AG20443 (cell line): ENCODE measurements around the gene FPR2.
"Not testable (repeated sequence)": the region's sequence is repeated elsewhere in the genome, so short reads cannot be mapped to it uniquely, and the experiment has no call there.

Experiments used
- DNase-seq: peaks from one replicate; pipeline ENCODE4 v3.0.0; 2012; ENCODE audit warnings: low spot score, mixed read lengths

The FPR2 gene

GRCh38 chr19:51739466-51740213, 21.3 kb upstream of the FPR2 start:
- DNase-seq, result no peak

DNA sequence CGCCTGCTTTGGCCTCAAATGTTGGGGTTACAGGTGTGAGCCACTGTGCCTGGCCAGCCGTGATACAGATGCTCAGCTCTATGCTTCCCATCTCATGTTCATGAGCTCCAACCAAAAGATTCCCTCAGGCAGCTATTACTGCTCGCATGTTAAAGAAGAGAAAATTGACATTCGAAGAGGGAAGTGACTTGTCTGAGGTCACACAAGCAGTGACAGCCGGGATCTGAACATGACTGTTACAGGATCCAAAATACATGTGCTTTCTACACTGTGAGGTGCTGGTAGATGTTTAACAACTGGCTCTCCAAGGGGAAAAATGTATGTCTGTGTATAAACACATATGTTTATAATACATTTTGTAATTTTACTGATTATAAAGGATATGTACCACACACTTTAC, 20.6 kb upstream of the FPR2 start:
- DNase-seq, result no peak

- peak; percentile 59 for DNase-seq
These were observed 18.2 kb upstream of the FPR2 start for GRCh38 chr19:51742789-51743188.

DNA sequence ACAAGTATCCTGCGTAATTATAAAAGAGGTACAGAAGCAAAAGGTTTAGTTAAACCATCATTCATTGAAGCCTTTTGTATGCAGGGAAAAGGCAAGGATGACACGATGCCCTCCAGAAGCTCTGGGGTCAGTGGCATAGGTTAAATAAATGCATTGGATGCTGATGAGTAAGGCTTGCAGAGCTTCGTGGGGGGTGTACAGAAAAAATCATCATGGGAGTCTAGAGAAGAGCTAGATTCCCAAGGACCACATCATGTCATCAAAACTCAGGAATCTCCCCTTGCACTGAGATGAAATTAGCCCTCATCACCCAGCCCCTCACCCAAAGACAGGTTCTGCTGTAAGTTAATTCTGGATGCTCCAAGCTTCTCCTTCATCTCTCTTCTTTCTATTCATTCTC, 17.6 kb upstream of the FPR2 start:
- DNase-seq, result no peak

DNA sequence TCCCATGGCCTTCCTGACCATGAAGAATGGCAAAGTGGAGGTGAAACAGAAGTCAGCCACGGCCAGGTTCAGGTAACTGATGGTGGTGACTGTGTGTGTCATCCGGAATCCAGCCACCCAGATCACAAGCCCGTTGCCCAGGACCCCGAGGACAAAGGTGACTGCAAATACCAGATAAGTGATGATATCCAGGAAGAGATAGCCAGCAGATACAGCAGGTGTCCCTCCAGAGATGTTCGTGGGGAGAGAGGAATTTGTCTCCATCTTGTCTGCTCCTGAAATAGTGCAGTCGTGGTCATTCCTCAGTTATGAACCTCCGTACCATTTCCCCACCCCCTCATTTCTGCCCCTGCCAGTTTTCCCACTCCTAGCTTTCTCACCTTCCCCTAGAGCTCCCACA, 14.2 kb upstream of the FPR2 start:
- DNase-seq, result no peak

- DNase-seq, result peak; percentile 78
These were observed 11.0 kb upstream of the FPR2 start for GRCh38 chr19:51749979-51750378.

DNA sequence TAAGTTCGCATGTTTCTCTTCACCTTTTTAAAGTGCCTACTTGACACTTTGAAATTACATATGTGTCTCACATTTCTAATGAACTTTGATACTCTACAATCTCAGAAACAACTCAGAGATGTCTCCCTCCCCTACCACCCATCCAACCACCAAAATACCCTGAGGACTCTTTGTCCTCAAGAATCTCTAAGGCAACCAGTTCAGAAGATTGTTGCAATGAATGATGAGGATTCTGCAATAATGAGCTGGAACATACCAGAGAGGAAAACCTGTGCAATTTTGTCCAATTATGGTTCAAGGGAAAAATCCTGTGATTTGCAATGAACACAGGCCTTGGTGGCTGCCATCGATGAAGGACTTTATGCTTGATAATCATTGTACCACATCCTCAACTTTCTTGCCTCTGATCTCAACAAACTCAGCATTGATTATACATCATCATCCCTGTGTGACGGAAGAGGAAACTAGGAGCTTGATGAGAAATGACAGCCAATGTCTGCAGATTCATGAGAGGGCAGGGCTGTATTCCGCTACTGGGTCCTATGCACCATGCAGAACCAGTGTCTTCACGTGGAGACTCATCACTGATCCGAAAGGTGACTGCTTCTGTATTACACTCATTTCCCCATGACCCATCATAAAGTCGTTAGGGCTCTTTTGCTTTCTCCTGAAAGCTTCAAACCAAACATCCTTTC, 10.4 kb upstream of the FPR2 start:
- DNase-seq, result peak; percentile 38

GRCh38 chr19:51751655-51752054, 9.3 kb upstream of the FPR2 start, which contains the start of gene FPR1:
TSS of gene FPR1 (minus strand) at chr19:51751878. CDS start at chr19:51746994, 4,884 bp downstream.
- DNase-seq, result no peak

- DNase-seq, result no peak
These were observed 6.9 kb upstream of the FPR2 start for GRCh38 chr19:51754109-51754508.

- no peak for DNase-seq
These were observed 6.2 kb upstream of the FPR2 start for GRCh38 chr19:51754770-51755169.

GRCh38 chr19:51755571-51755970, 5.4 kb upstream of the FPR2 start:
- DNase-seq, result no peak

GRCh38 chr19:51761696-51762095, 716 bp downstream of the FPR2 start:
- no peak for DNase-seq

GRCh38 chr19:51765086-51765485, 4.1 kb downstream of the FPR2 start:
- DNase-seq, result no peak

DNA sequence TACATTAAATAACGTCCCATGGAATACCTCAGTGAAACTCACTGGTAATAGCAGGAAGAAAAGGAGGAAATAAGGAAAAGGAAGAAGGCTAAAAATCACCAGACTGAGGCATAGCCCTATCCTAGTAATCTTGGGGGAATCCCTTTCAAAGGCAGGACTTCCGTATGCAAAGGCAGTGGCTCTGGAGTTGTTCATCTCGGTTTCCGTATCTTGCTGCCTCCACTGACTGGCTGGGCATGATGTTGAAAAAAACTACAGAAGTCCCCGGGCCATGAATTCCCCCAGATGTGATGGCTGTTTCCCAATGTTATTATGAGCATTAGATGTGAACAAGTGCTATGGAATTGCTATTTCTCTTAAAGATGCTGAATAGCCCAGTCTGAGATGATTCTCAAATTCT, 5.5 kb downstream of the FPR2 start:
- no peak for DNase-seq

DNA sequence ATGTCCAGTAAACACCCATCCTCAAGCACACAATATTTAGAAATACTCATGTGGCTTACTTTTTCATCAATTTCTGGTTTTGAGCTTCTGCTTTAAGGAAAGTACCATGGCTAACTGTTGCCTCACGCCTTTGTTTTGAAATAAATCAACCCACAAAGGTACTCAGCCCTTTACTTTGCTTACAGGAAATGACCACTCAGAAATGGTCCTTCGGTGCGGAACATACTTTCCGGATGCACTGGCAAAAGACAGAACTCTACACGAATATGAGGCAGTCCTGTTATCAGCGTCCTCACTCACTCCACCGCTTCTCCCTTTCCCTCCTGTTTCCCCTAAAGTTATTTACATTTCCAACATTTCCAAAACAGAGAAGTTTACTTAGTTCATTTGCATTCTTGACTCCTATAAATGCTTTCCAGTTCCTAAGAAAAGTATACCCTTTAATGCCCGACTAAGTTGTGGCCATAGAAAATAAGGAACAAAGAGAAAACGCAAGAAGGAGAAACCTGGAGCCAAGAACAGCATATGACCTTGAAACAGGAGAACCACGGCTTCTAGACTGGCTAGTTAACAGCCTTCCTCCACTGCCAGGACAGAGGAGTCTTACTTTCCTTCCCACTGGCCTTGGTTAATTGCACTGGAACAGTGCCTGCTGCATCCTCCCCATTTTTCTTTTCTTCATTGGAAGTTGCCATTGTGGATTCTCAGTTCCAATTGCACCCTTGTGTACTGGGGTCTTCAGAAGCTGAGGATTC, 10.6 kb downstream of the FPR2 start:
- DNase-seq, result no peak

- no peak for DNase-seq
These were observed 12.0 kb downstream of the FPR2 start for GRCh38 chr19:51772977-51773376.

DNA sequence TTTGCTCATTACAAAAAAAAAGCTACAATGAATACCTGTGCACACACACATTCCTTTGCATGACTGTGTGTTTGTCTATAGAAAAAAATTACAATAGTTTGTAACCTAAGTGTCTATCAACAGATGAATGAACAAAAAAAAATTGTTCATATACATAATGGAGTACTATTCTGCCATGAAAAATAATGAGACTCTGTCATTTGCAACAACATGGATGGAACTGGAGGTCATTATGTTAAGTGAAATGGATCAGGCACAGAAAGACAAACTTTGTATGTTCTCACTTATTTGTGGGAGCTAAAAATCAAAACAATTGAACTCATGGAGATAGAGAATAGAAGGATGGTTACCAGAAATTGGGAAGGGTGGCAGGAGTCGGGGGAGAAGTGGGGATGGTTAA, 15.6 kb downstream of the FPR2 start:
- DNase-seq, result not testable (repeated sequence)

GRCh38 chr19:51777570-51778462, 16.8 kb downstream of the FPR2 start:
- DNase-seq, result peak; percentile 83

GRCh38 chr19:51779181-51779580, 18.2 kb downstream of the FPR2 start:
- DNase-seq, result no peak

- DNase-seq, result no peak
These were observed 18.7 kb downstream of the FPR2 start for GRCh38 chr19:51779703-51780102.

- DNase-seq, result no peak
These were observed 19.3 kb downstream of the FPR2 start for GRCh38 chr19:51780270-51780669.

- DNase-seq, result no peak
These were observed 21.0 kb downstream of the FPR2 start for GRCh38 chr19:51781999-51782398.
